Activated gamma-delta T cell (primary cell): ENCODE data around the gene SLC39A11.

Source experiments
- DNase-seq: peaks from one replicate; lab custom pipeline; 2025; lab: John Stamatoyannopoulos, UW

SLC39A11 gene

DNA sequence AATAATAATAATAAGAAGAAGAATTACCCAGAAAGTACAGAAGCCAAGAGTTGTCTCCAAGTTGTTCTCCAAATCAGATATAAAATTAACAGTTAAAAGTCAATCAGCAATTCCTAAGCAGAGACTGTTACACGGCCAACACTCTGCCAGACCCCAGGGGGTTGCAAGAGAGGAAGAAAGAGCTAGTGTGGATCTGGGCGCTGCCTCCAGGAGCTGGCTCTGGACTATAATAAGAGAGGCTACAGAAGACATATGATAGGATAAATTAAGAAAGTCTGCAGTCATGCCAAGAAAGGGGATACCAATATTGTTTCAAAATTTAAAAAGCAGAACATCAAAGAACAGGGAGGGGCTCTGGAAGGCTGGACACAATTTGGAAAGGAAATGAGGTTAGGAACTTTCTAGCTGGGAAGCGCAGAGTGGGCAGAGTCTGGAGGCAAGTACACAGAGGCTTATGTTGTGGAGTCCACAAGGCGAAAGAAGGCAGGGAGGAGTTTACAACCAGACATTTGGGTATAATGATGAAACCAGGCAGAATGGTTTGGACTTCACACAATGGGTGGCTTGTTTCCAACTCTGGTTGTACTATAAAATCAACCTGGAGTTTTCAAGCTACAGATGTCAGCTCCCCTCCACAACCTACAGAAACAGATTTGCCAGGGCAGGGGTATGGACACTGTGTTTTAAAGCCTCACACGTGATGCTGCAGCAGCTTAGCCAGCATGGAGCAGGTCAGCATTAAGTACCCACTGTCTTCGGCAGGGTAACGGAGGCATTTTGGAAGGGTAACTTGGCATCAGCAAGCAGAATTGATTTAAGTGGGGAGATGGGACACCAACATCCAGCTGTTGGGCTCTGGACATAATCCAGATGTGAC lies 49.4 kb downstream of the SLC39A11 start:
- DNase-seq, result no peak

DNA sequence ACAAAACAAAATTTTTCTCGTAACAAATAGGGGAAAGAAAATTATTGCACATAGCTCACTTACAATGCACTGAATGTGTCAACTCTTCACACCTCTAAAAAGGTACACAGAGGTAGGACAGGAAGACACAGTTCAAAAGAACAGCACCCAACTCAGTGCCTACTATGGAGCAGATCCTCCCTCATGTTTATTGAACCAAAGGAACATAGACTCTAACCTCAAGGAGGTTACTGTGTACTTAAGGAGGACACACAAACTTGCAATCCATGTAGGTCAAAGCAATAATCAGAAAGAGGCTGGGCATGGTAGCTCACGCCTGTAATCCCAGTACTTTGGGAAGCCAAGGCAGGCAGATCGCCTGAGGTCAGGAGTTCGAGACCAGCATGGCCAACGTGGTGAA lies 50.3 kb downstream of the SLC39A11 start:
- no peak for DNase-seq

DNA sequence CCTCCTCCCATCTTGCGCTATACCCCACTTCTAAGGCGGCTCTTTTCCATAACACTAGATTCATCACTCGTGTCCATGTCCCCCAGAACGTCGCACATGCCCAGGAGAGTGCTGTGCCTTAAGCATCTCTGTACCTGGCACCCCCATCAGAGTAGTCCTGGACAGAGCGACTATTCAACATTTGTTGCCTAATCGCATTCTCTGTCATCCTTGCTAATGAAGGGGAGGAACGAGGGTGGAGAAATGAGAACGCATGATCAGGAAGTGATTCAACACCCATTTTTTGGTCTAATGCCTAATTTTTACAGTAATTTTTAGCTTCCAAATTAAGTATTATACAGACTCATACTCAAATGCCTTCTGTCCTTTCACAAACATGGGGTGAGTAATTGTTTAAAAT lies 53.2 kb downstream of the SLC39A11 start:
- no peak for DNase-seq

DNA sequence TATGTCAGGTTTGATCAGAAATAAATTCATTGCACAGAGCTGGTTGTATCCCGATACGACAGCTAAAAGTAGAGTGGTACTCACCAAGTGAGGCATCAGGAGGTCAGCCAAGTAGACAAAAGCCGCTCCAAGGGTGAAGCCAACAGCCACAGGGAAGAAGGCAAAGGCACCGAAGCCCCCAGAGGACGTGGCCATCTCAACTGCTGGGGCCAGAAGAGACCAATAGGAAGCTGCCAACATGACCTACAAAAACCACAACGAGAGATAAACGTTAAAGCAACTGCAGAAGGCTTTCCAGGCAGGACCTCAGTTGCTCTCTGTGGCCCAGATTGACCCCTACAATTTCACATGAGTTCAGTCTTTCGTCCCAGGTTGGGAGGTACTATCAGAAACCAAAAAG lies 61.0 kb downstream of the SLC39A11 start:
- no peak for DNase-seq

DNA sequence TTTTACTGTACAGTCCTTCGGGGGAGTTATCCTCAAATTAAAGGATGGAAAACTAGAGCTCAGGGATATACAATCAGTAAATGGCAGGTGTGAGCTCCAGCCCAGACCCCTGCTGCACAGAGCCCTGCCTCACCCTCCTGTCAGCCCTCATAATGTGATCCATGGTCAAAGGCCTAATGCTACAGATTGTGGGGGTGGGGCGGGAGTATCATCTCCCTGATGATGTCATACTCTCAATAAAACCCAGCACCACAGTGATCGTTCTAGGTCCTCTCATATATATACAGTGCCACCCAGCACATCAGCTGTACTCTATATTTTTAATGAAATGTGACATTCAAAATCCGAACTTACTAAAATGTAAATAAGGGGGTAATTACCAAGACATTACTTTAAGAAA lies 61.5 kb downstream of the SLC39A11 start:
- DNase-seq, result no peak

DNA sequence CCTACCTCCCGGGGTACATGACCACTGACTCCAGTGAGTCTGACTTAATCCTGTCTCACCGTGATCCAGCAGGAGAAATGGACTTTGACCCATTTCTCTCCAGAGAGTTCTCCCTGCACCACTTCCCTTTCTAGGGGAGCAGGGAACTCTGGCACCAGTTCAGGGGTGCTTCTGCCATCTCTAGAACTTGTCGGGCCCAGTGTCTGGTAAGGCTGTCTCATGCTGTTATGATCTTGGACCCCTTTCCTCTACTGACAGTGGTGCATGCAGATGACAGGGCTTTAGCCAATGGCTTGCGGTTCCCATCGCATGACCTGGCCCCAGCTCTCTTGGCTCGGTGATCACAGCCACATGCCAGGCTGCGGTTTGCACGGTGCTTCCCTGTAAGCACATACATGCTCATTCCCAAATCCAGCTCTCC lies 62.0 kb downstream of the SLC39A11 start:
- DNase-seq, result no peak

DNA sequence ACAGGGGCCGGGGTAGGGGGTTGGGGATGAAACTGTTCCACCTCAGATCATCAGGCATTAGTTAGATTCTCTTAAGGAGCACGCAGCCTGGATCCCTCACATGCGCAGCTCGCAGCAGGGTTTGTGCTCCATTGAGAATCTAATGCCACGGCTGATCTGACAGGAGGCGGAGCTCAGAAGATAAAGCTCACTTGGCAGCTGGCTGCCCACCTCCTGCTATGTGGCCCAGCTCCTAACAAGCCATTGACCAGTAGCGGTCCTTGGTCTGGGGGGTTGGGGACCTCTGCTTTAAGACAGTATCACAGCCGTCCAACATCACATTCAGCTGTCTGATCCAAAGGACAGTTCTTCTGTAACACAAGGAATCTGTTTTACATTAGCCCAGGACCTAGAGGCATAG lies 62.5 kb downstream of the SLC39A11 start:
- no peak for DNase-seq

DNA sequence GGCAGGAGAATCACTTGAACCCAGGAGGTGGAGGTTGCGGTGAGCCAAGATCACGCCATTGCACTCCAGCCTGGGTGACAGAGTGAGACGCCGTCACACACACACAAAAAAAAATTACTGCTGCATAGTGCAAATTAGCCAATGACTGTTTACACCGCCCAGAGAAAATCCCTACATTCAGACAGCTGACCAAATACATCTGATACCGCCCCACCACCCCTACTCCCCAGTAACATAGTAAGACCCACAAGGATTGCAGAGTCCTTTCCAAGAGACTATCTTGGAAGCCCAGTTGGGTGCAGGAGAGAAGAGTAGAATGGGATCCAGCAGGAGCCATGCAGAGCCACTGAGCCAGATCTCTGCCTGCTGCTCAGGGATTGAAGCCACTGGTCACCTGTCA lies 63.5 kb downstream of the SLC39A11 start:
- no peak for DNase-seq

DNA sequence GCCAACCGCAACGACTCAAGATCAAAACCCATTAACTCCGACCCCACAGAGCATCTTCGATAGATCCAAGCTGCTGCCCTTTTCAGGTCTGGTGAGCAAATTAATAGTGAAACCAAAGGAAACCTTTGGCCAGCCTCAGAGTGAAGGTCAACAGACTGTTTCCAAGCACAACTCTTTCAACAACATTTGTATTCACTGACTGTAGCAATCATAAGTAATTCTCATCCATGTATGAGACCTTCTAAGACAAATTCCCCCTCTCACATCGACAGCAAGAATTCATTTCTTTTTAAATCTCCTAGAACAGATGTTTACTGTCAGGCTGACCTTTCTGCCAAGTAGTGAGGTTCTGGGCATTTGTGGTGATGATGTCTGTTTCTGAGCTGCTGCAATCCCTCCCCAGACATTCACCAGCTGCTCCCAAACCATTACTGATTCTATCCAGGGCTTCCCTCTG lies 64.2 kb downstream of the SLC39A11 start:
- DNase-seq, result no peak

DNA sequence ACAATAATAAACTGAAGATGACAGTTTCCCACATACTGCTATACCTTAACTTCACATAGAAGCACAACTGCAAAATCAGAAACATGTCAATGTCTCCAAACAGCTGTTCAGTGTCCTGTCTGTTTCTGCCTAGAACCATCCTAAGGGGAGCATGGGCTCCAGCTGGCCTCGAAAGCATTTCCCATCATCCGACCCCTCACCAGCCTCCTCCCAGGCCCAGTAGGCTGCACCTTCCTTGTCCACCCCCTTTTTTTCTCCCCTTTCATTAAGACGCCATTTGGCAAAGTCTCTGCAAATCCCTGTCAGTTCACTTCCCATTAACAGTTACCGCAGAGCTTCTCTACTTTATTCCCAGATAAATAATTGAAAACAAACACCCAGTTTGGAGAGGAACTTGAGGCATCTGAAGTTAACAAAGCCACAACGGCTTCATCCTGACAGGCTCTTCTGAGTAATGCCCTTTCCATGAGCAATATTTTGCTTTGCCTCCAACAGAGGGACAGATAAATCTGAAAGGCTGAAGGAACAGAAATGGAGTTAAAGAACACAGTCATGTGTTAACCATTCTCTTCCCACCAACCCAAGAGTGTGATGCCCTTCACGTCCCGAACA lies 65.3 kb downstream of the SLC39A11 start:
- DNase-seq, result no peak

DNA sequence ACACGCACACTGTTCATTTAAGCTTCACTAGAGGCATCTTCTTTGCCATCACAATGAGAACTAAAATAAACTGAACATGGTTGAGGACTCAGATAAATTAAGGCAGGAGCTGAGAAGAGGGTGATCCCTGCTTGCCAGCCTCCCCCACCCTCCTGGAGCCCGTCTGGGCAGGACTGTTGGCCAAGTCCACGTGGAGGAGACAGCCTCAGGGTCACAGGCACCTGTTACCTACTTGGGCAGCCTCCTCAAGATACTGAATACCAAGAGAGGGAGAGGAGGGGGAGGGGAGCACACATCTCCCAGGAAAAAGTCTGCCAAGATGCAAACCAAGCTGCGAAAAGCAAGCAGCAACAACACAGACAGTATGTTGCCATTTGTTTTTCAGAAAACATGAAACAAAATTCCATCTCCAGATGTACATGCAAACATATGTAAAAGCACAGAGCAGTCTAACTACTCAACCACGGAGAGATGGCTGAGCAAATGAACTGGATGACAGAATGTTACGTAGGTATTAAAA lies 67.4 kb downstream of the SLC39A11 start:
- no peak for DNase-seq

DNA sequence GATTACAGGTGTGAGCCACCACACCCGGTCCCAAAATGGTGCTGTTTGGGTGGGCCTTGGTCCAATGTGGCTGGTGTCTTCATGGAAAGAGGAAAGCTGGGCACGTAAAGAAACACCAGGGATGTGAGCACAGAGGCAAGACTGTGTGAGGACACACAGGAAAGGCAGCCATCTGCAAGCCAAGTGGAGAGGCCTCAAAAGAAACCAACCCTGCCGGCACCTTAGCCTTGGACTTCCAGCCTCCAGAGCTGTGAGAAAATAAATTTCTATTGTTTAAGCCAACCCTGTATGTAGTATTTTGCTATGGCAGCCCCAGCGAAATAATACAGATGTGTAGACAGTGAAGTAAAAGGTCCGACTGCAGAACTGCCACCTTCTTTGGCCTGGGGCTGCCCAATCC lies 68.7 kb downstream of the SLC39A11 start:
- DNase-seq, result no peak

DNA sequence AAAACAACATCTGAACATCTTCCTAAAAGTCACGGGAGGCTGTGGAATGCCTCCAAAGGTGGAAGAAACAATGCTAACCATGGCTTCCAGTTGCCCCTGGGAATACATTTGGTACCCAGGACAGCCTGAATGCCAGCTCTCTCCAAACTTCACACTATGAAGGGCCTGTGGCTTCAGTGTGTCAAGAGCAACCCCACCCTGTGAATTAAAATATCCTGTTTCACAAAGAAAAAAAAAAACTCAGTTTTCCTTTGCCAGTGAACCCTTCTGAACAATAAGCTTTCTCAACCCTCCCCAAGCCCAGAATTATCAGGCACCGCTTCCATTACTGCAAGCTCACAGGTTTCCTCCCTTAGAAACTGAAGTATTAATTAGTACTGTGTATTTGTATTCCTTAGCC lies 69.8 kb downstream of the SLC39A11 start:
- no peak for DNase-seq

DNA sequence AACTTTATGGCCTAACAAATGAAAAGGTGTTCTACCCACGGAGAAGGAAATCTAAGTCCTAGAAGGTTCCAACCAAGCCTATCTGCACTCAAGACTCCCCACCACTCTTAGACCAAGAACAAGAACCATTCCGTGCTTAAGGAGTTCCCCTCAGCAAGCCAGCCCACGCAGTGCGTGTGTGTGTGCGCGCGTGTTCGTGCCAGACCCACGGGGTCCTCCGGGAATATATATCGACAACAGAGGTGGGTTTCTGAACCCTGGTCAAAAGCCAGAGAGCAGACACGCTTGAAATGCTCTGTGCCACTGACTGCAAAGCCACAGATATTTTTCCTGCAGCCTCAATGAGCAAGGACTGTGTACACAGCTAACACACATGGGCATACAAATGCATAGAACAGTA lies 70.7 kb downstream of the SLC39A11 start:
- DNase-seq, result no peak

DNA sequence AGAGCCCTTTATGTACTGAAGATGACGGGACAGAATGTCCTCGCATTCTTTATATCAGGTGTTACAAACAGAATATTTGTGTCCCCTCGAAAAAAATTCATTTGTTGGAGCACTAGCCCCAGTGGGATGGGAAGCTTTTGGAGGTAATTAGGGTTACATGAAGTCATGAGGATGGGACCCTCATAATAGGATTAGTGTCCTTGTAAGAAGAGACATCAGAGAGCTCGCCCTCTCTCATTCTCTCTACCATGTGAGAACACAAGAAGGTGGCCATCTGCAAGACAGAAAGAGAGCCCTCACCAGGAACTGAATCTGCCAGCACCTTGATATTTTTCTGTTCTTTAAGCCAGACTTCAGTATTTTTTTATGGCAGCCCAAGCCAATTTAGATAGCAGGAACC lies 72.4 kb downstream of the SLC39A11 start:
- no peak for DNase-seq

DNA sequence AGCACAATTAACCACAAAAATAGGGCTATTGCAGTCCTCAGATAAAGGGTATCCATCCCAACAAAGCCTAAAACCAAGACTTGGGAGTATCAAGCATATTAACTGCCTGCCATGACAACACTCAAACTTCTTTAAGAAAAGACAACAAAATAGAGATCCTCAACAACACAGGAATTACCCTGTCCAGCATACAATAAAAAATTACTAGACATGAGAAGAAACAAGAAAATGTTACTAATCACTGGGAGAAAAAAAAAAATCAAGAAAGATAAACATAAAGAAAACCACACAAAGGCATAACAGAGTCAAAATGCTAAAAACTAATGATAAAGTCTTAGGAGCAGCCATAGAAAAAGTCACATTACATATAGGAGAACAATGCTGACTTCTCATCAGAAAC lies 73.9 kb downstream of the SLC39A11 start:
- DNase-seq, result no peak

DNA sequence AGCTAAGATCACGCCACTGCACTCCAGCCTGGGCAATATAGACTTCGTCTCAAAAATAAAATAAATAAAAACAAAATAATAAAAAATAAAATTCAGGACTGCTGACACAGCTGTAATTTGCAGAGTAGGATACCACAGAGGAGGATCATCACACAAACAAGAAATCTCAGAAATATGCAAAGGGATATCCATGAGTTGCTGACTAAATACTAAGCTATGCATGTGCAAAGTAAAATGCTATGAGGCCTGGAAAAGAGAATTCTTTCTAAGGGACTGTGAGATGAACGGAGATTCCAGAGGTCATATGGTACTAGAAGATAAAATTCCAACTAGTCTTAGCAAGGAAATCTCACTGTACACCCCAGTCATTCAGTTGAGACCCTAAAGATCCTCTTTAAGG lies 74.8 kb downstream of the SLC39A11 start:
- no peak for DNase-seq

DNA sequence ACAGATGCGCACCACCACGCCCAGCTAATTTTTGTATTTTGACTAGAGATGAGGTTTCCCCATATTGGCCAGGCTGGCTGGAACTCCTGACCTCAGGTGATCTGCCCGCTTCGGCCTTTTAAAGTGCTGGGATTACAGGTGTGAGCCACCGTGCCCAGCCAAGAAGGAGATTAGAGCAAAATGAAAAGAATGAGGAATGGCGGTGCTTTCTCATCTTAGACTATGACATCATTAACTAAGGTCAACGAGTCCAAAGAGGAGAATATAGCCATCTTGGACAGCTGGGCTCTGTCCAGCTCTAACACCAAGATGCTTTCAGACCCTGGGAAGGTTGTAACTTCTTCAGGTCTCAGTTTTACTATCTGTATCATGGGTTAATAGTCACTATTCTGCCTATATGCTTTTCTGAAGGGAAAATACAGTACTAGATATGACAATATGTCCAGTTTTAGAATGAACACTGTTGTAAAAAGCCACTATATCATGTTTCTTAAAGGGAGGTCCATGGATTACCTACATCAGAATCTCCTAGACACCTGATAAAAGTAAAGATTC lies 76.7 kb downstream of the SLC39A11 start:
- no peak for DNase-seq

DNA sequence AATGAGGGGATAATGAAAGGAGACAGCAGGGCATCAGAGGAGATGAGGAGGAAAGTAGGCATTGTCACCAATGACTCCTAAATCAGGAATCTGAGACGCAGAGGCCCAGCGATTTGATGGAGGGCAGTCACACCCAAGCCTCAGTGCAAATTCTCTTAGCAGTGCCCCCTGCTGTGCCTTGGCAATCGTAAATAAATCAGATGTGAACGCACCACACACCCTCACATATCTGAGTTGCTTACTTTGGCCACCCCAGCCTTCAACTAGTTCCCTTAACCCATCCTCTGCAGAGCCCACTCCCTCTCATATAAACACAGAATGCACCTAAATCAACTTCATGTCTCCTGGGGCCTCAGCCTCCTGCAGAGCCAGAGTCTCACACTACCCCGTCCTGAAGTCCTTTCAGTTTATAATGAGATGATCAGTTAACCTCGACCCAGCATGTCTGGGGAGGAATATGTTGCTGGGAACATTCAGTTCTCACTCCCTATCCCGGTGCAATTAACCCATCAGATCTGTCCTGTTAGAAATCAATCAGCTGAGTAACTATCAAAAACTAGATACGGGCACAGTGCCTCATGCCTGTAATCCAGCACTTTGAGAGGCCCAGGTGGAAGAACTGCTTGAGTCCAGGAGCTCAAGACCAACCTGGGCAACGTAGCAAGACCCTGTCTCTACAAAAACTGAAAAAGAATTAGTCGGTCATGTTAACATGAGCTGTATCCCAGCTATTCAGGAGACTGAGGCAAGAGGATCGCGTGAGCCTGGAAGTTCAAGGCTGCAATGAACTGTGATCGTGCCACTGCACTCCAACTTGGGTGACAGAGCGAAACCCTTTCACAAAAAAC lies 78.4 kb downstream of the SLC39A11 start:
- DNase-seq, result no peak

DNA sequence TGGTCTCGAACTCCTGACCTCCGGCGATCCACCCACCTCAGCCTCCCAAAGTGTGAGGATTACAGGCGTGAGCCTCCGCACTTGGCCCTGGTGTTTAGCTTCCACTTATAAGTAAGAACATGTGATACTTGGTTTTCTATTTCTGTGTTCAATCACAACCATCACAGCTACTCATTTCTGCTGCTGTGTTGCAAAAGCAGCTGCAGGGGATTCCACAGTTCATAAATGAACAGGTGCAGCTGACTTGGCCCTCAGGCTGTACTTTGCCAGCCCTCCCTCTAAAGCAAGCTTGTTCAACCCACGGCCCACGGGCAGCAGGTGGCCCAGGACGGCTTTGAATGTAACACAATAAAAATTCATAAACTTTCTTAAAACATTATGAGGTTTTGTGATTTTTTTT lies 79.2 kb downstream of the SLC39A11 start:
- no peak for DNase-seq

DNA sequence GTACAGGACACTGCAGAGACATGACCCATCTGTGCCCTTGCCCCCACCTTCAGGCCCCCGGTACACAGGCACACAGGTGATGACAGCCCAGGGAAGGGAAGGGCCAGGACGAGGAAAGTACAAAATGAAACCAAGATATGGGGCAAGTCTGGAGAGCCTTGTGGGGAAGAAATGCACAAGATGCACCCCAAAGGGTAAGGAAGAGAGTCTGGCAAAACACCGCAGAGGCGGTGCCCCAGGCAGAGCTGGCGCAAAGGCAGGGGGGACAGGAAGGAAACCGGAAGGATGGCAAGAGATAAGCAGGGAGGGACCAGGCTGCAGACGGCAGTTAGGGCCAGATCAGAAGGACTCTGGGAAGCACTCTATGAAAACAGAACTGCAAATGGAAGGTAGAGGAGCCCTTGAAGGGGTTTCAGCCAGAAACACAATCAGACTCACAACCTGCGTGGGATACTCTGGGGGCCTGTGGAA lies 81.4 kb downstream of the SLC39A11 start:
- DNase-seq, result no peak

DNA sequence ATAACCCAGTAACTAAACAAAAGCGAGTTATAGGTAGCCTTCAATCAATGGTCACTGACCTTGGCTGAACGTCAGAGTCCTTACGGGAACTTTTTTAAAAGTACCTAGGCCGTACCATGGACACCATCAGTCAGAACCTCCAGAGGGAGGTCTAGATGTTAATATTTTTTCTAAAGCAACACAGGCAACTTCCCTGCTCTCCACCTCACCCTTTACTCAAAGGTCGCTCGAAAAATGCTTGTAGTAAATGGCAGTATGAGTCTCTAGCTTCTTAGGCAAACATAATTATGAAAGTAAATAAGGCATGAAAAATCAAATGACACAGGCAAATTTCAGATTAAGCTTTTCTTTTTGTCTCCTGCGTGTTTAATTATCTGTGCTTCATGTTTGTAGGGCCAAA lies 82.1 kb downstream of the SLC39A11 start:
- no peak for DNase-seq
